ENCODE measurements around the gene BTRC.

The BTRC gene

DNA sequence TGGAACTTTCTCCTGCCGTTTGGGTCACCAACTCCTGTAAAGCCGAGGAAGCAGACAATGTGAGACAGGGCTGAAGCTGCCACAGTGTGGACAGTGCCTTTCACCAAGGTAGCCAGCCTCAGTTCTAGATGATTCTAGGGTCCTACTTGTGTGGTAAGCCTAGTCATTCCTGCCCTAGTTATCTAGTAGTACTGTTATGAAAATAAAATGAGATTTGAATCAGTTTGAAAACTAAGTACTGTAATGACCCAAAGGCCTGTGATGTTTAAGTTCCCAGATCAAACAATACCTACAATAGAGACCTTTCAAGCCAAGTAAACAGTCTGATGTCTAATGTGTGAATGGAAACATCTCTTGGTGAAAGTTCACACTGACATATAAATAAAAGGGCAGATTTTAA is 197.0 kb downstream of the BTRC start:
- no peak for DNase-seq

GRCh38 chr10:101552442-101552841 is 198.5 kb downstream of the BTRC start:
- no peak for DNase-seq

GRCh38 chr10:101557541-101557940 is 203.6 kb downstream of the BTRC start:
- no peak for DNase-seq

- DNase-seq = no peak
Measured at GRCh38 chr10:101558204-101558603, 204.2 kb downstream of the BTRC start.

DNA sequence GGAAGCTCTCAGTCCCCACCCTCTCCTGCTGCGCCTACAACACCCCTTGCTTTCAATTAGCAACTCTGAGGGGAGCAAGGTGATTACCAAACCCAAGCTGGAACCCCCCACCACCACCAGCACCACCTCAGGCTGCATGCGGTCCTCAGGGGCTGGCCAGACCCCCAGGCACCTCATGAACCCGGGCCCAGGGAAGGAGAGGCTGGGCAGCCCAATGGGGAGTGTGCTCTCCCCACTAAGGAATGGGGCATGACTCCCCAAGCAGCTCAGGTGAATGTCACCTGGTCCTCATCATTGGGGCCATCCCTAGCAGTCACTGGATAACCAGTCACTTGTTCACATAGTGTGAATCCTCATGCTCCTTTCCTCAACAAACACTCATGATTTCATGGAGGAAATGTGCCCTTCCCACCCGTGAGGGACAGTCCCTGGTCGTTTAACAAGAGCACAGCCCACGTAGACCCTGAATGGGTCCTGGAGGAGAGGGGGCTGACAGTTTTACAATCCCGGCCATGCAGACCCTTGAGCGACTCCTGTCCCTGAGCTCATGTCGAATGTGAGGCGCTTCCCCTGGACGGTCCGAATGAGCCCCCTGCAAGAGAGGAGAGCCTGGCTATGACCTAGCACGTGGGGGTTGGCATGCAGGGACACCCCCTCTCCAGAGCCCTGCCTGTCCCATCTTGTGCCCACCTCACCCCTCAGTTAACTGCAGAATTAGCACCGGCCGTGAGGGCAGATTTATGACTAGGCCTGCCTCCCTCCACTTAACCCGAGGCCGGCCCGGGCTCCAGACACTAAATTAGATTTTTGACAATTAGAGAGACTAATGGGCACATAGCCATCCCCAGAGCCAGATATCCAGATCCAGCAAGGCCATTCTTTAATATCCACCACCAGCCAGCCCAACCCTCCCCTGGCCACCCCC is 205.0 kb downstream of the BTRC start:
- DNase-seq = no peak

DNA sequence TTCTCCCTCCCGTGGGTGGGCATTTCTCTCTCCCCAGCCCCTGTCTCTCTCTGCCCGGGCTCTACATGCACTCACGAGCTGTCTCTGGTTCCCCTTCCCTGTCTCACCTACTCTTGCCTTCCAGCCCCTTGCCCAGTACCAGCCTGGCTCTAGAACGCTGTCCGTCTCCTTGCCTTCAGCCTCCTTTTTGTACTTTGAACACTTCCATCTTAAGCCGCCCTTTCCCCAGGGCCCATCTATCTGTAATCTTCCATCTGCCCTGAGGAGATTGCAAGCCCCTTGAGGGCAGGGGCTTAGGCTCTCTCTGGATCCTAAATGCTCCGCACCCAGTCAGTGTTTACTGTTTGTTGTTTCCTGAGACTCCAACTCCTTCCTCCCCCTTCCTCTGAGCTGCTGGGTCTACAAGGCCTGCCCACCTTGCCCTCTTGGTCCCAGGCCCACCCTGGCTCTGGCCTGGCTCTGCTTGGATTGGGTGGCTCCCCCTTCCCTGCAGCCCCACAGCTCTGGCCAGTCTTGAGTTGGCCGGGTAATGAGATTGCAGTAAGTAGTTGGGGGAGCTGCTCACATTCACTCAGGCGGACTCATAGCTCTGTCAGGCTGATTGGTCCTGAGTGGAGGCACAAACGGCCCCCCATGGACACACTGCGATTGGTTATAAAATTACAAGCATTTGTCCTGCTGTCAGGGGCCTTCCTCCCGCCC is 205.8 kb downstream of the BTRC start:
- no peak for DNase-seq

GRCh38 chr10:101560298-101561067 is 206.5 kb downstream of the BTRC start:
- DNase-seq = no peak

GRCh38 chr10:101561068-101561915 is 207.3 kb downstream of the BTRC start:
- no peak for DNase-seq

- no peak for DNase-seq
Measured at GRCh38 chr10:101562231-101562630, 208.3 kb downstream of the BTRC start.

GRCh38 chr10:101563007-101563406 is 209.0 kb downstream of the BTRC start:
- DNase-seq = no peak

DNA sequence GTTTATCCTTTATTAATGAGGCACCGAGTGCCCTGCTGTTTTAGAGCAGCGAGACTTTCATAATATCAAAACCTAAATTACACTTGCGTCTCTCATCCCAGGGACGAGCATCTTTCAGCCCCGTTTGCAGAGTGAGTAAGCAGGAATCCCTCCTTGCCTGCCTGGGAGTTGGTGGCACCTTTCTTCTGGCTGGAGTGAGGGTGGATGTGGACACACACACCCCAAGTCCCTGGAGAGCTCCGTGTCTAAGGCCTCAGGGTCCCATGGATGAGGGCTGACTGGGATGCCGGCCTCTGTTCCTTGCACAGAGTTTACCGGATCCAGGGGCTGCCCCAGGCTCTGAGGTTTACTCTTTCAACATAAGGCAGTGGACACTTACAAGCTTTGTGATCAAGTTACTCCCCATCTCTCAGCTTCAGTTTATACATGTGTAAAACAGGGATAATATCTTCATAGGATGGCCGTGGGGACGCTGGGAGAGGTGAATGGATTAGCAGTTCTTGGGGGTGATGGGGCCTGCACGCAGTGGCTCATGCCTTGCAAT is 209.6 kb downstream of the BTRC start:
- DNase-seq = no peak

DNA sequence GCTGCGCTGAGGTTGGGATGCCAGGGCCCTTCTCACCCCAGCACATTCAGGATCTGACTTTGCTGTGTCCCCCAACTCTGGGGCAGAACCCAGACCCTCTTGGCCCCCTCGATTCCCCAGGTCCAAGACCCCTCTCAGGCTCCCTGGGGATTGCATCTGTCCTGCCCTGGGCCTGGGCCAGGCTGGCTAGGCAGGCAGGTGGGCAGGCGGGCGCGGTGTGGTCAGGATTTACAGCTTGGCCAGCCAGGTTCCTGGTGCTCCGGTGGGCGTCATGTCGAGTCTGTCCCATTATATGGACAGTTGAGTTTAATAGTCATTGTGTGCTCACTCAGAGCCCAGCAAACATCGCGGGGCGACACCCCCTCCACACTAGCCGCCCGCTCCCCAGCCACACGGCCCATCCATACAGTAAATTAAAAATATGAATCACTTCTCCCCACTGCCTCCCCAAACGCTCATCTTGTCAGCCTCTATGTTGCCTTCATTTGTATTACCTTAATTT is 210.6 kb downstream of the BTRC start:
- no peak for DNase-seq

DNA sequence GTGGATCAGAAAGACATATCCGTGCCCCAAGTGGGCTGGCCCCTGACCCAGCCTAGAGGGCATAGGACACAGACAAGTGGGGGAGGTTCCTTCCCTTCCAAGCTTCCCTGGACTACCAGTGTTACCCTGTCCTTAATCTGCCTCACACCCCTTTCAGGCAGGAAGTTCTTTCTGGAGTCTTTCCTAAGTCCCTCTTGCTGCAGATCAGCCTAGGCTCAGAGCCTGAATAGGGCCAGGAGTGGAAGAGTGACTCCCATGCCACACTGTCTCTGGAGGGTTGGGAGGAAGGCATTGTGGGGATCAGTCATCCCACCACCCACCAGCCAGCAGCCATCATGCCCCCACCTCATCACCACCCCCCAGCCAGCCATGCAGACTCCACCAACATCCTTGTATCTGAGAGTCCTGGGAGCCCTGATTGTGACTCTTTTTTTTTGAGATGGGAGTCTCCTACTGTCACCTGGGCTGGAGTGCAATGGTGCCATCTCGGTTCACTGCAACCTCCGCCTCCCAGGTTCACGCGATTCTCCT is 211.5 kb downstream of the BTRC start:
- DNase-seq = no peak

DNA sequence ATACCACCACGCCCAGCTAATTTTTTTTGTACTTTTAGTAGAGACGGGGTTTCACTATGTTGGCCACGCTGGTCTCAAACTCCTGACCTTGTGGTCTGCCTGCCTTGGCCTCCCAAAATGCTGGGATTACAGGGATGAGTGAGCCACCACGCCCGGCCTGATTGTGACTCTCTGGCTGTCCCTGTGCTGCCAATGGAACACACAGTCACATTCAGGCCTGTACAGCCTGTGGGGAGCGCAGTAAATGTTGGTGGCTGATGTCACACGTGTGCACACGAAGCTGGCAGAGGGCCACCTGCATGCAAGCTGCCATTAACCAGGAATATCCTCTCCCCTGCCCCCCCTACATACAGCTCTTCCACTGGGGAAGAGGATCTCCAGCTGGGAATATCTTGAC is 212.0 kb downstream of the BTRC start:
- no peak for DNase-seq

DNA sequence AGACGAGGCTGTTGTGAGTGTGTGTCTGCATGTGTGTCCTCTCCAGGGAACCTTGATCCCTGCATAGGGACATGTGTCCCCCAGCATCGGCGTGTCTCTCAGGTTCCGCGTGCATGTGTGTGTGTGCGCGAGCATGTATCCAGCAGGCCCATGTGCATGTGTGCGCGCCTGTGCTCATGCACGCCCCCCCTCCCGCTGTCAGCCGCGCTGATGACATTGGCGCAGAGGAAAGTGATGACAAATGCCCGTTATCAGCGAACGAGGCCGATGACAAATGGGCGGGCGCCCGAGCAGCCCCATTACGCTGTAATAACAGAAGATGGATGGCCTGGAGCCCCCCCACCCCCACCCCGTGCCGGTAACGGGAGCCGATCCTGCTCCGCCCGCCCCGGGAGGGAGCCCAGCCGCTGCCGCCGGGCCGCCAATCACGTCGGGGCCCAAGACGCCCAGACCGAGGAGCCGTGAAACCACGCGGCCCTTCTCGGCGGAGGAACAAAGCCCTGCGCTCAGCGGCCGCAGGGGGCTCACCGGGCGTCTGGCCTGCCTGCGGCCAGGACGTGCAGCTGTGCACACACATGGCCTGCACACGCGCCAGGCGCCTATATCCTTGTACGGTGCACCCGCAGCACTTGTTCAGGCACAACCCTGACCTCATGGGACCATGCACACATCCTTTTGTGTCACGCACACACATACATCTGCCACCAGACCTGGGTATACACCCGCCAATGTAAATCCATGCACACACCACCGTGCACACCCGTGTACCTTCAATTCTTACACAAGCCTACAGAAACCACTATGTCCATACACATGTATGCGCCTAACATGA is 212.6 kb downstream of the BTRC start:
- no peak for DNase-seq

DNA sequence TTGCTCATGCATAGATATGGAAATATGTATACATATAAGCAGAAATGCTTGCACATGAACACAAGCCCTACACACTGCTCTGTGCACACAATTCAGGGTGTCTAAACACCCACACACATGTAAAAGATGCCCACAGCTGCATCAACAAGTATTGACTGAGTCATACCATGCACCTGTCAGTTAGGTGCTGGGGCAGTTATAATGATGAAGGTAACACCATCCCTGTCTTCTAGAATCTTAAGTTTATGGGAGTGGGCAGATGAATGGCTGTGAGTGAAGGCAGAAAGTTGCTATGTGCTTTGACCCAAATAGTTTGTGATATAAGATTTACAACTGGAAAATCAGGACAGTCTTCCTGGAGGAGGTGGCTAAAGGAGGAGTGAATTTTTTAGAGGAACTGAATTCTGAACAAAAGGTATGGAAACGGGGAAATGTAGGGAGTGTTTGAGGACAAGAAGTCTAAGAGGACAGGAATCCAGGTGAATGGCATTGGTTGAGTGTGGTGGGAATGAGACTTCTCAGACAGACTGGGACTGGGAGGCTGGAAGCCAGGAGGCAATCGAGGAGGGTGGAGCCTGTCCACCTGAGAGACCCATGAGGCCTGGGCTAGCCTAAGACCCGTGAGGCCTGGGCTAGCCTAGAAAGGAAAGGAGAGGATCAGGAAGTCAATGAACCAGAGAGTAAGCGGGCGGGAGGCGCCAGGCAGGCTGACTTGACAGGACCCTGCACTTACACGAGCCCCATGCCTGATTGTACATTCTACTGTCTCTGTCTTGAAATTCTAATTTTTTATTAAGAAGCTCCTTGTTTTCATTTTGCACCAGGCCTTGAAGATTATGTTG is 213.4 kb downstream of the BTRC start:
- DNase-seq = no peak

GRCh38 chr10:101568054-101568745 is 214.2 kb downstream of the BTRC start:
- DNase-seq = no peak

DNA sequence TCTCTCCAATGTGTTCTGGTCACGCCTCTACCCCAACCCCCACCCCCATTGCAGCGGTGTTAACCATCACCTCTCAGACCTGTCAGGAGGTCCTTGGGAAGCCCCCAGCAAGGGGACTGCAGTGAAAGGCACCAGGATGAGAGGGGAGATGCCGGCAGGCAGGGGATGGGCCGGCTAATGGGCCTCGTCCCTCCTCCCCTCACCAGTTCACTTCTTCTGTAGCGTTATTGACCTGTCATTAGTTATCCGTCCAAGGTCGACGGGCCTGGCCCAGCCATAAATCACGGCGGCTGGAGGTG is 215.3 kb downstream of the BTRC start:
- DNase-seq = no peak

Data from stimulated activated CD4-positive, alpha-beta T cell treated with anti-CD3 and anti-CD28 coated beads, Interleukin-2, amount 100 ng/mL, for 48 hours (primary cell).